H7 (cell line): ENCODE results near the gene PPARG. TPM values are rescaled to one million over a fixed set of nuclear protein-coding genes. Genes with fewer than 3 reads are reported as not detected.

Experiments used
- DNase-seq: peaks from one replicate; pipeline ENCODE4 v3.0.0; 2012
- H3K27me3 ChIP-seq: 2 replicates; pipeline ENCODE4 v1.6.0; 2011; ENCODE audit warnings: mild to moderate bottlenecking, low read length; ENCODE audit not compliant: control insufficient read depth, insufficient read depth
- H3K36me3 ChIP-seq: replicated peaks from 2 replicates; pipeline ENCODE4 v1.5.1; 2011; ENCODE audit warnings: low read length; ENCODE audit not compliant: control insufficient read depth, insufficient read depth
- H3K4me3 ChIP-seq: 2 replicates; pipeline ENCODE4 v1.5.1; 2011; ENCODE audit warnings: low read depth, mild to moderate bottlenecking, control low read depth, low read length, moderate library complexity; ENCODE audit not compliant: insufficient read depth
- total RNA-seq: library from RNA; depleted of rRNA; stranded (reverse); fragments of >200 nt; shearing (Covaris generic); gene quantifications from 2 replicates; pipeline ENCODE4 v1.2.3, GENCODE V29; 2014

Gene PPARG
- total RNA-seq, 1 experiment from 2014 or later, result 0.62 TPM

- no peak overlapping the region for H3K4me3 ChIP-seq
- no peak for DNase-seq
- no peaks in the 10 kb centered on the region for H3K27me3 ChIP-seq
- no peaks in the 10 kb centered on the region for H3K36me3 ChIP-seq
Observed at GRCh38 chr3:12356175-12356574, 67.3 kb downstream of the PPARG start.

- no peak overlapping the region for H3K4me3 ChIP-seq
- H3K27me3 ChIP-seq, result no peaks in the 10 kb centered on the region
- no peak for DNase-seq
- H3K36me3 ChIP-seq, result no peaks in the 10 kb centered on the region
Observed at GRCh38 chr3:12356996-12357395, 68.1 kb downstream of the PPARG start.

- Histone ChIP-seq H3K4me3 (no peak overlapping the region), H3K27me3 (no peaks in the 10 kb centered on the region), H3K36me3 (no peaks in the 10 kb centered on the region)
- no peak for DNase-seq
Observed at GRCh38 chr3:12357456-12357855, 68.6 kb downstream of the PPARG start.

GRCh38 chr3:12363397-12364195 lies 74.7 kb downstream of the PPARG start:
- H3K27me3 ChIP-seq, result no peaks in the 10 kb centered on the region
- no peaks in the 10 kb centered on the region for H3K36me3 ChIP-seq
- H3K4me3 ChIP-seq, result no peak overlapping the region
- no peak for DNase-seq

DNA sequence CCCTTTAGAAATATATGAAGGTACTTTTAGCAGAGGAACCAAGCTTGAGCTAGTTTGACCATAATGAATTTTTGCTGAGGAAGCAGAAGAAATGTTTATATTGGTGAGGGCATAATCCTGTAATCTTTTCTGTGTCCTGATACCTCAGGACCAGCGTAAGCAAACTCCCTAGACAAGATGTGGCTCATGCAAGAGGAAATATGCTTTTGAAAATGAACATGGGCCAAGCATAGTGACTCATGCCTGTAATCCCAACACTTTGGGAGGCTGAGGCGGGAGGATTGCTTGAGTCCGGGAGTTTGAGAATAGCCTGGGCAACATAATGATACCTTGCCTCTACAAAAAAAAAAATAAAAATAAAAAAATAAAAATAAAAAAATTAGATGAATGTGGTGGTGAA lies 78.5 kb downstream of the PPARG start:
- Histone ChIP-seq H3K36me3 (no peaks in the 10 kb centered on the region), H3K27me3 (no peaks in the 10 kb centered on the region), H3K4me3 (no peak overlapping the region)
- no peak for DNase-seq

DNA sequence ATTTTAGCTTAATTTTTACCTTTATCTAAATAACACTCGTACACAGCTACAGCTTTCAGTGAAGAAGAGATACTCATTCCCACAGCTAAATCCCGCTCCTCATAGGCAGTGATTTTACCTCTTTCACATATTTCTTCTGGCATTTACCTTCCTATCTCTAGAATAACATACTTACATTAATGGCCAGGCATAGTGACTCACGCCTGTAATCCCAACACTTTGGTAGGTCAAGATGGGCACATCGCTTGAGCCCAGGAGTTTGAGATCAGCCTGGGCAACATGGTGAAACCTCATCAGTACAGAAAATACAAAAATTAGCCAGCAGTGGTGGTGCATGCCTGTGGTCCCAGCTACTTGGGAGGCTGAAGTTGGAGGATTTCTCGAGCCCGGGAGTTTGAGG lies 80.2 kb downstream of the PPARG start:
- no peak for DNase-seq
- no peaks in the 10 kb centered on the region for H3K36me3 ChIP-seq

DNA sequence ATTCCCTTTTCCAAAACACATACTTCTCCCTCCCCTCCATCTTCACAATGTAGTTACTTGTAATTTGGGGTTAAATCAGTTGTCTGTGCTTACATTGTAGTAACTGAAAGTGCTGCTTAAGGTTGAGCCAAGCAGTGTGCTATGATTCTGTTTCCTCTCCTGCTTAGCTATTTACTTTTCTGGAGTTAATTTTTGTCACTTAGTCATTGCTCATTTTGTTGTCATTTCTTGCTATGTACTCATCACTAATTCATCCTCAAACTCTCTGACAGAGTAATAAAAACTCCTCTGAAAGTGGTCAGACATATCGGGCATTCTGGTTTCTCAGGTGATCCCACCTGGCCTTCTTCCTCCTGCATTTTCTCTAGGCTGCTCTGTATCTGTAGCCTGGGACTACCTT lies 80.7 kb downstream of the PPARG start:
- Histone ChIP-seq H3K27me3 (no peaks in the 10 kb centered on the region), H3K4me3 (no peak overlapping the region), H3K36me3 (no peaks in the 10 kb centered on the region)
- no peak for DNase-seq

More for the DNA sequence above, 80.2 kb downstream of the PPARG start:
- no peaks in the 10 kb centered on the region for H3K27me3 ChIP-seq
- H3K4me3 ChIP-seq, result no peak overlapping the region

DNA sequence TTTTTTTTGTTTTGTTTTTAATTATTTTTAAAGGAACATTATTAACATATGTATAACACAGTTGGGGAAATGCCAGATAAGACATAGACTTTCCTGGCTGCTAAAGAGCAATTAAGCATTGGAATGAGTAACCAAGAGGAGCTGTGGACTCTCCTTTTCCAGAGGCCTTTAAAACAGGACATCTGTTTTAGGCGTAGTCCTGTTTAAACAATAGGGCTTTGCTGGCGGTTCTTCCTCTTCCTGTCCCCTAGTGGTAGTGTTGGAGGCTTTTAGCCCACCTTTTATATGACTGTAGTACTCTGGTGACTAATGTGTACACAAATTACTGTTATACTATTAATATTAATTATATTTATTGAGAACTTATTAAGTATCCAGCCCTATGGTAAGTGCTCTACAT lies 81.9 kb downstream of the PPARG start:
- Histone ChIP-seq H3K36me3 (no peaks in the 10 kb centered on the region), H3K27me3 (no peaks in the 10 kb centered on the region), H3K4me3 (no peak overlapping the region)
- peak; percentile 14 for DNase-seq

GRCh38 chr3:12371525-12372140 lies 82.8 kb downstream of the PPARG start:
- no peaks in the 10 kb centered on the region for H3K36me3 ChIP-seq
- no peaks in the 10 kb centered on the region for H3K27me3 ChIP-seq
- H3K4me3 ChIP-seq, result no peak overlapping the region
- DNase-seq, result no peak

- Histone ChIP-seq H3K4me3 (no peak overlapping the region), H3K27me3 (no peaks in the 10 kb centered on the region), H3K36me3 (no peaks in the 10 kb centered on the region)
- DNase-seq, result no peak
Observed at GRCh38 chr3:12372741-12373280, 83.9 kb downstream of the PPARG start.

- DNase-seq, result no peak
- no peaks in the 10 kb centered on the region for H3K36me3 ChIP-seq
- no peak overlapping the region for H3K4me3 ChIP-seq
- H3K27me3 ChIP-seq, result no peaks in the 10 kb centered on the region
Observed at GRCh38 chr3:12375572-12375971, 86.7 kb downstream of the PPARG start.

DNA sequence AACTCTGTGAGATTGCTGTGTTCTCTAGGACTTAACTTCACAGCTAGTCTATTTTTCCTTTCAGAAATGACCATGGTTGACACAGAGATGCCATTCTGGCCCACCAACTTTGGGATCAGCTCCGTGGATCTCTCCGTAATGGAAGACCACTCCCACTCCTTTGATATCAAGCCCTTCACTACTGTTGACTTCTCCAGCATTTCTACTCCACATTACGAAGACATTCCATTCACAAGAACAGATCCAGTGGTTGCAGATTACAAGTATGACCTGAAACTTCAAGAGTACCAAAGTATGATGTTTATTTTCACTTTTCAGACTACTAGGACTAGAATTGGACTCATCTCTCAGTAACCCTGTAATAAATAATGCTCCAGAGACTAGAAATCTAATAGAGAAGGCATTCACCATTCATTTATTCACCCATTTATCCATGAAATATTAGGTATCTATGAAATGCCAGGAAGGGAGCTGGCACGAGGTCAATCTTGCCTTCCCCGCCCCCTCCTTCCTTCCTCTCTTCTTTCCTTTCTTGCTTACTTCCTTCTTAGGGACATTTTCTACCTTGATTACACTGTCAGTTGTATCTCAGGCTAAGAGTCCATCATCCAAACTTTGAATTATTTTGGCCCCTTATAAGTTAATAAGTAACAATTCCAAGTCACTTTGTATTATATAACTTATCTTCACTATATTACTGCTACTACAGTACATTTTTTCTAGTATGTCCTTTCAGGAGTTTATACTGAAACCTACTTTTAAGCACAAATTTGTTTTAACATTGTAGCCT lies 91.0 kb downstream of the PPARG start:
- Histone ChIP-seq H3K36me3 (no peaks in the 10 kb centered on the region), H3K4me3 (no peak overlapping the region), H3K27me3 (no peaks in the 10 kb centered on the region)
- DNase-seq, result no peak

- Histone ChIP-seq H3K36me3 (no peaks in the 10 kb centered on the region), H3K27me3 (no peaks in the 10 kb centered on the region), H3K4me3 (no peak overlapping the region)
- DNase-seq, result no peak
Observed at GRCh38 chr3:12380461-12380860, 91.6 kb downstream of the PPARG start.

GRCh38 chr3:12381199-12381598 lies 92.3 kb downstream of the PPARG start:
- DNase-seq, result no peak
- Histone ChIP-seq H3K27me3 (no peaks in the 10 kb centered on the region), H3K4me3 (no peak overlapping the region), H3K36me3 (no peaks in the 10 kb centered on the region)

- Histone ChIP-seq H3K4me3 (no peak overlapping the region), H3K36me3 (no peaks in the 10 kb centered on the region), H3K27me3 (no peaks in the 10 kb centered on the region)
- DNase-seq, result no peak
Observed at GRCh38 chr3:12383218-12383617, 94.3 kb downstream of the PPARG start.
